ENCODE data around the gene SMARCC1.
"Not testable (repeated sequence)": the region's sequence is repeated elsewhere in the genome, so short reads cannot be mapped to it uniquely, and the experiment has no call there.

SMARCC1 gene

GRCh38 chr3:47781685-47782445, at the start of gene SMARCC1:
Gene SMARCC1 (minus strand): TSS chr3:47781893. CDS start chr3:47781797, 96 bp downstream.
- peak; percentile 95 for DNase-seq (ENCODE audit: low read depth)

- not testable (repeated sequence) for DNase-seq (ENCODE audit: low read depth)
These were observed 47.8 kb upstream of the SMARCC1 start for GRCh38 chr3:47829482-47829881.

GRCh38 chr3:47825590-47825989, 43.9 kb upstream of the SMARCC1 start:
- DNase-seq (ENCODE audit: low read depth), result no peak

- peak; percentile 79 for DNase-seq (ENCODE audit: low read depth)
These were observed 43.1 kb upstream of the SMARCC1 start for GRCh38 chr3:47824541-47825473.

- no peak for DNase-seq (ENCODE audit: low read depth)
These were observed 35.9 kb upstream of the SMARCC1 start for GRCh38 chr3:47817609-47818008.

GRCh38 chr3:47813551-47814177, 32.0 kb upstream of the SMARCC1 start:
- no peak for DNase-seq (ENCODE audit: low read depth)

- no peak for DNase-seq (ENCODE audit: low read depth)
These were observed 22.9 kb upstream of the SMARCC1 start for GRCh38 chr3:47804577-47804976.

GRCh38 chr3:47803480-47804025, 21.9 kb upstream of the SMARCC1 start:
- no peak for DNase-seq (ENCODE audit: low read depth)

GRCh38 chr3:47802734-47803479, 21.2 kb upstream of the SMARCC1 start, which contains the start of gene DHX30:
Gene DHX30 (plus strand): TSS chr3:47803138. CDS start chr3:47810684, 7,546 bp downstream.
- peak; percentile 86 for DNase-seq (ENCODE audit: low read depth)

GRCh38 chr3:47799733-47800132, 18.0 kb upstream of the SMARCC1 start:
- DNase-seq (ENCODE audit: low read depth), result no peak

- DNase-seq (ENCODE audit: low read depth), result peak; percentile 73
These were observed 12.9 kb upstream of the SMARCC1 start for GRCh38 chr3:47794544-47794943.

GRCh38 chr3:47792699-47793098, 11.0 kb upstream of the SMARCC1 start:
- no peak for DNase-seq (ENCODE audit: low read depth)

- no peak for DNase-seq (ENCODE audit: low read depth)
These were observed 9.6 kb upstream of the SMARCC1 start for GRCh38 chr3:47791193-47791855.

- DNase-seq (ENCODE audit: low read depth), result no peak
These were observed 2.0 kb upstream of the SMARCC1 start for GRCh38 chr3:47783673-47784072.

GRCh38 chr3:47782446-47783308, 984 bp upstream of the SMARCC1 start:
- DNase-seq (ENCODE audit: low read depth), result no peak

GRCh38 chr3:47780741-47781684, 680 bp downstream of the SMARCC1 start:
- peak; percentile 24 for DNase-seq (ENCODE audit: low read depth)

GRCh38 chr3:47778746-47779145, 2.9 kb downstream of the SMARCC1 start:
- no peak for DNase-seq (ENCODE audit: low read depth)

- no peak for DNase-seq (ENCODE audit: low read depth)
These were observed 8.9 kb downstream of the SMARCC1 start for GRCh38 chr3:47772788-47773187.

- DNase-seq (ENCODE audit: low read depth), result no peak
These were observed 9.6 kb downstream of the SMARCC1 start for GRCh38 chr3:47772047-47772446.
